ENCODE data around the gene STX7. TPM values are rescaled to one million over a fixed set of nuclear protein-coding genes. Genes with fewer than 3 reads are reported as not detected.

The STX7 gene
- total RNA-seq, 1 donor from 2014 or later: 46.9 TPM

DNA sequence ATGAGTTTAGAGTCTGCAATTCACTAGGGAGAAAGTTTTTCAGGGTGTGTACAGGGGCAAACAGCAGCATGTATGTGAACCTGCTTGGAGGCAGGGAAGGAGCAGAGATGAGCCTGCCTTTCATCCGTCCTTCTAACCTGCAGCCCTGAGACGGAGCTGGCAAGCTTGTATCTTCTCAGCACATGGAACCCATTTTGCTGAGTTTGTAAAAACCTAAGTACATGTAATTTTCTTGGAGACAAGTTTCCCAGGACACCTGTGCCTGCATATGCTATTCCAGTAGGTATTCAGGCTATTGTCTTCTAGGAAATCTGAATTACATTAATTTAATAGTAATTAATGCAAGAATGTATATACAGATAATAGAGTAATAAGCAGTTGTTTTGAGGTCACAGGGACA is 82.8 kb downstream of the STX7 start:
- Mint-ChIP-seq H3K27ac (no peak overlapping the region), H3K27me3 (ENCODE audit: low read depth) (no peaks in the 10 kb centered on the region), H3K4me1 (no peaks in the 10 kb centered on the region), H3K4me3 (no peak overlapping the region), H3K36me3 (no peaks in the 10 kb centered on the region), H3K9me3 (peaks cover 6% of the 10 kb centered on the region)
- DNase-seq (ENCODE audit: low spot score in 2 of 2, unreplicated experiment in 2 of 2): no peak
- TF ChIP-seq, protein P1, sequence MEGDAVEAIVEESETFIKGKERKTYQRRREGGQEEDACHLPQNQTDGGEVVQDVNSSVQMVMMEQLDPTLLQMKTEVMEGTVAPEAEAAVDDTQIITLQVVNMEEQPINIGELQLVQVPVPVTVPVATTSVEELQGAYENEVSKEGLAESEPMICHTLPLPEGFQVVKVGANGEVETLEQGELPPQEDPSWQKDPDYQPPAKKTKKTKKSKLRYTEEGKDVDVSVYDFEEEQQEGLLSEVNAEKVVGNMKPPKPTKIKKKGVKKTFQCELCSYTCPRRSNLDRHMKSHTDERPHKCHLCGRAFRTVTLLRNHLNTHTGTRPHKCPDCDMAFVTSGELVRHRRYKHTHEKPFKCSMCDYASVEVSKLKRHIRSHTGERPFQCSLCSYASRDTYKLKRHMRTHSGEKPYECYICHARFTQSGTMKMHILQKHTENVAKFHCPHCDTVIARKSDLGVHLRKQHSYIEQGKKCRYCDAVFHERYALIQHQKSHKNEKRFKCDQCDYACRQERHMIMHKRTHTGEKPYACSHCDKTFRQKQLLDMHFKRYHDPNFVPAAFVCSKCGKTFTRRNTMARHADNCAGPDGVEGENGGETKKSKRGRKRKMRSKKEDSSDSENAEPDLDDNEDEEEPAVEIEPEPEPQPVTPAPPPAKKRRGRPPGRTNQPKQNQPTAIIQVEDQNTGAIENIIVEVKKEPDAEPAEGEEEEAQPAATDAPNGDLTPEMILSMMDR (IDR thresholded peaks at IDR 0.05; ENCODE audit: unreplicated experiment): no peak

DNA sequence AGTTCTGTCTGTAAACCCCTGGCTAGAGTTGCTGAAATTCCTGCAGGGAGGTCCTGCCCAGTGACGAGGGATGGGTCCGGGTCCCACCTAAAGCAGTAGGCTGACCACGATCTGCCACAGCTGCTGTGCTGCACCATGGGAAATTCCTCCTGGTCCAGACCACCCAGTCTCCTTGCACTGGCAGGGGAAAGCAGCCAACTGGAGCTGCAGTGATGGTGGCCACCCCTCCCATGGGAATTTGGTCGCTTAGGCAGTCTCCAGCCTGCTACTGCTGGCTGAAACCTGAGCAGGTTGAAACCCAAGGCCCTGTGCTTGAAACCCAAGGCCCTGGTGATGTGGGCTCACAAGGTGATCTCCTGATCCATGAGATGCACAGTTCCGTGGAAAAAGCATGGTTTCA is 87.7 kb downstream of the STX7 start:
- Mint-ChIP-seq H3K9me3 (peaks cover 45% of the 10 kb centered on the region), H3K4me1 (no peaks in the 10 kb centered on the region), H3K27ac (no peak overlapping the region), H3K4me3 (no peak overlapping the region), H3K36me3 (peaks cover 19% of the 10 kb centered on the region), H3K27me3 (ENCODE audit: low read depth) (no peaks in the 10 kb centered on the region)
- TF ChIP-seq, protein P1 (IDR thresholded peaks at IDR 0.05; ENCODE audit: unreplicated experiment): no peak
- DNase-seq (ENCODE audit: low spot score in 2 of 2, unreplicated experiment in 2 of 2): no peak

DNA sequence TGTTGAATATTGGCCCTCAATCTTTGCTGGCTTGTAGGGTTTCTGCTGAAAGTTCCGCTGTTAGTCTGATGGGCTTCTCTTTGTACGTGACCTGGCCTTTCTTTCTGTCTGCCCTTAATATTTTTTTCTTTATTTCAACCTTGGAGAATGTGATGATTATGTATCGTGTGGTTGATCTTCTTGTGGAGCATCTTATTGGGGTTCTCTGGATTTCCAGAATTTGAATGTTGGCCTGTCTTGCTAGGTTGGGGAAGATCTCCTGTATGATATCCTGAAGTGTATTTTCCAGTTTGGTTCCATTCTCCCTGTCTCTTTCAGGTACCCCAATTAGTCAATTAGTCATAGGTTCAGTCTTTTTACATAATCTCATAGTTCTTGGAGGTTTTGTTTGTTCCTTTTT is 89.1 kb downstream of the STX7 start:
- TF ChIP-seq, protein P1 (IDR thresholded peaks at IDR 0.05; ENCODE audit: unreplicated experiment): no peak
- Mint-ChIP-seq H3K4me3 (no peak overlapping the region), H3K27ac (no peak overlapping the region), H3K9me3 (peaks cover 50% of the 10 kb centered on the region), H3K36me3 (peaks cover 20% of the 10 kb centered on the region), H3K27me3 (ENCODE audit: low read depth) (no peaks in the 10 kb centered on the region), H3K4me1 (no peaks in the 10 kb centered on the region)
- no peak for DNase-seq (ENCODE audit: low spot score in 2 of 2, unreplicated experiment in 2 of 2)

DNA sequence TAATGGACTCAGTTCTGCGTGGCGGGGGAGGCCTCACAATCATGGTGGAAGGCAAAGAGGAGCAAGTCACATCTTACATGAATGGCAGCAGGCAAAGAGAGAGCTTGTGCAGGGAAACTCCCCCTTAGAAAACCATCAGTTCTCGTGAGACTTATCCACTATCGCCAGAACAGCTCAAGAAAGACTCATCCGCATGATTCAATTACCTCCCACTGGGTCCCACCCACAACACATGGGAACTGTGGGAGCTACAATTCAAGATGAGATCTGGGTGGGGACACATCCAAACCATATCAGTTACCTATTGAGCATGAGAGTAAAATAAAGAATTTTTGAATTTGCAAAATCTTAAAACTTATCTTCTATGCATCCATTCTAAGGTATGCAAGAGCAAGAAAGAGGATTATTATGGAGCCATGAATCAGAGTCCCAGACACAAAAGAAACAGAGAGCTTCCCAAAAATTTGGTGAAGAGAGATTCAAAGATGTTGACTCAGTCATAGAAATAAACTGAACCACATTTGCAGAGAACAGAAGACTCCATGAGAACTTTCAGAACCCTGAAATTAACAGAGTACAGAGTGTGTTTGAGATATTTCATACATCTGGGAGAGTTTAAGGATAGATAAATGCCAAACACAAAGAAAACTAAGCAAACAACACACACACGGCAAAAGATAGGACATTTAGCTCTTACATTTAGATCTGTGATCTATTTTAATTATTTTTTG is 94.5 kb downstream of the STX7 start:
- Mint-ChIP-seq H3K4me1 (peaks cover 8% of the 10 kb centered on the region), H3K27ac (no peak overlapping the region), H3K27me3 (ENCODE audit: low read depth) (no peaks in the 10 kb centered on the region), H3K9me3 (peaks cover 66% of the 10 kb centered on the region), H3K4me3 (no peak overlapping the region), H3K36me3 (peaks cover 23% of the 10 kb centered on the region)
- no peak for DNase-seq (ENCODE audit: low spot score in 2 of 2, unreplicated experiment in 2 of 2)
- TF ChIP-seq, protein P1 (IDR thresholded peaks at IDR 0.05; ENCODE audit: unreplicated experiment): no peak

DNA sequence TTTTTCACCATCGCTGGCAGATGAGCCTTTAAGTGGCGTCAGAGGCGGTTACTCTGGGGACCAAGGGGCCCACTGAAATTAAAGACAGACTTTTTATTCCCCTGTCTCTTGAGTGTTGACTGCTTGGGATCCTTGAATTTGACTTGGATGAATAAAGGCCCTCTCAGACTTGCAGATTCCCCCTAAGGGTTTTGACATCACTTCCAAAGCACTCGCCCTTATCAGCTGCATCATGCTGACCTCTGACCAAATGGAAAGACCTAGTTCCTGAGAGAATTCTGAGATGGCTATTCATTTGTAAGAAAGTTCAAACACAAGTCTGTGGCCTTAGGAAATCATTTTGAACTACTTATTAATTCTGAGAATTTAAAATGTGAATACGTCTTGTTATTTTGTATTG is 98.2 kb downstream of the STX7 start:
- DNase-seq (ENCODE audit: low spot score in 2 of 2, unreplicated experiment in 2 of 2): no peak
- Mint-ChIP-seq H3K27ac (no peak overlapping the region), H3K4me3 (no peak overlapping the region), H3K4me1 (peaks cover 12% of the 10 kb centered on the region), H3K27me3 (ENCODE audit: low read depth) (no peaks in the 10 kb centered on the region), H3K36me3 (peaks cover 9% of the 10 kb centered on the region), H3K9me3 (peaks cover 32% of the 10 kb centered on the region)
- TF ChIP-seq, protein P1 (IDR thresholded peaks at IDR 0.05; ENCODE audit: unreplicated experiment): no peak
